ENCODE data around the gene FA2H. TPM values are rescaled to one million over a fixed set of nuclear protein-coding genes. Genes with fewer than 3 reads are reported as not detected.

Gene FA2H
- total RNA-seq, 1 donor from 2014 or later: 0.34 TPM

DNA sequence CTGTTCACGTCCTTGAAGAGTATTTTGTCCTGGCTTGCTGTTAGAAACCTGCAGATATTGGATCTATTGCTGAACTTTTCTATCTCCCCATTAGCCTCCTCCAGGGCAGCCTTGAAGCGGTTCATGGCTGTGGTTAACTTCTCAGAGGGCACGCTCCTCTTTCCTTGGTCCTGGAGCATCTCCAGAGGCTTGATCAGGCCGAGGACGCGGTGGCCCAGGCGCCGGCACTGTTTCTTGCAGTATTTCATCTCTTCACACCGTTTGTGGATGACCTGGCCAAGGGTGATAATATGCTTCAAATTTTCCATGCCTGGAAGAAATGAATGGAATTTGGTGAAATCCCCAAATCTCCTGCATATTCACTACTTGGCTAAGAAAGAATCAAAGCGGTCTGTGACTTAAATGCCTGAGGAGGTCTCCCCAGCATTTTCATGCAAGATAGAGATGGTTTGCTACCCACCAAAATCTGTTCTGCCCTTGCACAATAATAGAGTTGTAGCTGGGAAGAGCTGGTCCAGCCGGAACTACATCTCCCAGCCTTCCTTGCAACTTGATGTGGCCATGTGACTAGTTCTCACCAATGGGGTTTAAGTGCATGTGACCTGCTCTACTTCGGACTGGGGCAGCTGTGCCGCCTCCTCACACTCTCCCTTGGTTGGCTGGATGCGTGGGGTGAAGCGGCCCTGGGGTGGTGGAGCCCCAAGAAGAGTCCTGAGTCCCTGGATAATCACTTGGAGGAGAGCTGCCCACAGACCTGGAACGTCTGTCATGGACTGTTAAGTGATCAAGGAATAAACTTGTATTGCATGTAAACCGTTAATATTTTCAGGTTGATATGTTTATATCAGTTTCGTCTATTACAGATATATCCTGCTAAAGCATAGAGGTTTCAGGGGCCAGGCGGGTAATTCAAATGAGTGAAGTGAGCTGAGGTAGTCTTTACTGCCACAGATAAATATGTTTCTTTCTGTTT, 78.9 kb downstream of the FA2H start:
- intact Hi-C loops (cut with micrococcal nuclease): loop anchor here (1.0 to 10.0 kb wide), 3 partner anchors 28 to 872 kb away; partner anchors contain the start of genes CFDP1 and GABARAPL2

DNA sequence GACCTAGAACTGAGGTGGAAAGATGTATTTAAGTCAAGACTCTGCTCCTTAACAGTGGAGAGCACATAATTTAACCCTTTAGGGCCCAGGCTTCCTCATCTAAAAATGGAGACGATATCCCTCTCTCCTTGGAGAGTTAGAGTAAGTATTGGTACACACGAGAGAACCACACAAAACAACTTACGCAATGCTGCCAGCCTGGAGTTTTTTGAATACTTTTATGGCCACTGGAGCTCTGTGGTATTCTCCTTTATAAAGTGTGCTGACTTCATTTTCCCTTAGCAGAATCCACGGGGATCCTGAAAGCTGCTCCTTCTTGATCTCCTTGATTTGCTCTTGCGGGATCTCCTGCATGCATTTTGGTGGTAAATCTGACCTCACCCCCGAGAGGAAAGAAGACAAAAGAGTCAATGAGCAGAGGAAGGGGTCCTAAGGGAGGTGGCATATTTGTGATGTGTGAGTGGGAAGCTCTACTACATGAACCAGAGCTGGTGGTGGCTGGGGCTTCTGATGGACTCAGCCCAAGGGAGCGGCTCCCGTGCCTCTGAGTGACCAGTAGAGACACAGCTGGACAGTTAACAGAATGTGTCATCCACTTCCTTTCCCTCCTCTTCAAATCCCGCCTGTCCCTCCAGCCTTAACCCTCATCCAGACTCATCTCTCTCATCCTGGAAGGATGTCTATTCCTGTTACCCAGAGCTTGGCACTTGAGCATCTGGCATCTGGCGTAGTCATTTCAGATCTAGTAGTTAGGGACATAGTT, 83.3 kb downstream of the FA2H start:
- intact Hi-C loops (cut with micrococcal nuclease): loop anchor here (10.0 kb wide), 1 partner anchor 744 kb away; the partner anchor contains the start of gene CFDP1

DNA sequence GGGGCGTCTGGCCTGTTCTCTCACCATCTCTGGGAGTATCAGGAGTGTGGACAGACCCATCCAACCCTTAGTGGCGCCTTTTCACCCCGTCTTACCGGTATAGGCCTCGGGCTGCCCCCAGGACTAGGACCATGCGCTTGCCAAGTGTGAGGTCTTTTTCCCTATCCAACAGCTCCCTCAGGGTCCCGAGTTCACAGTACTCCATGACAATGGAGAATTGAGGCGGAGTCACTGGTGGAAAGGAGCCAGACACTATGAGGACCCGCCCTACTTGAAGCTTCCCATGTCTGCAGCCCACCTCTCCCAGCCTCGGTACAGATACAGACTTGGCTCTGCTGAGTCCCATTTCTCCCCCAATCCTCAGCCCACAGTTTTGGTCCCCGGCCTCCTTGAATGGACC, 92.1 kb downstream of the FA2H start:
- intact Hi-C loops (cut with micrococcal nuclease): no loop called here

DNA sequence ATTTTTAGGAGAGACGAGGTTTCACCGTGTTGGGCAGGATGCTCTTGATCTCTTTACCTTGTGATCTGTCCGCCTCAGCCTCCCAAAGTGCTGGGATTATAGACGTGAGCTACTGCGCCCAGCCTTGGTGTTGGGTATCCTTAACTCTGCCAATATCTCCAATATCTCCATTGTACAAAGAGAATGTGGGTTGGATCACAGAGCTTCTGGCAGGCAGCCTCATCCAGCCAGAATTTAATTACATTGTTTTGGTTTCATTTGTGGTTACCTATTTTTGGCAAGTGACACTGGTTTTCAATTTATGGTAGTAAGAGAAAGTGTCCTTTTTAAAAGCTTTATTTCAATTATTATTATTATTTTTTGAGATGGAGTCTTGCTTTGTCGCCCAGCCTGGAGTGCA, 93.9 kb downstream of the FA2H start:
- intact Hi-C loops (cut with micrococcal nuclease): no loop called here

DNA sequence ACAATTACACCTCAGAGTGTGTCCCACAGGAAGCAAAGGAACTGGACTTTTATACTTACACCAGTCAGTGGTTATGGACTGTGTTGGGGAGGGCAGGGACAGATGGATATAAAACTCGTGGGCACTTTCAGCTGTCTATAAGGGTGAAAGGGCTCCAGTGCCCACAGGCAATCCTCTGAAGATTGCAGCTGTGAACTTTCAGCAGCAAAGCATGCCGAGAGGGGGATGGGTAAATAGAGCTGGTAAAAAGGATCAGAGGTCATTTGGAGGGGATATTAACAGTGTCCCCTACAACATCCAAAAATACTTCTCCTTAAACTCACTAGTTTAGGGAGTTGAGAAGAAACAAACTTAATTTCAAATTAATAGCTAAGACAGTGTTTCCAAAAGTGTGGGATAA, 94.6 kb downstream of the FA2H start:
- intact Hi-C loops (cut with micrococcal nuclease): no loop called here

DNA sequence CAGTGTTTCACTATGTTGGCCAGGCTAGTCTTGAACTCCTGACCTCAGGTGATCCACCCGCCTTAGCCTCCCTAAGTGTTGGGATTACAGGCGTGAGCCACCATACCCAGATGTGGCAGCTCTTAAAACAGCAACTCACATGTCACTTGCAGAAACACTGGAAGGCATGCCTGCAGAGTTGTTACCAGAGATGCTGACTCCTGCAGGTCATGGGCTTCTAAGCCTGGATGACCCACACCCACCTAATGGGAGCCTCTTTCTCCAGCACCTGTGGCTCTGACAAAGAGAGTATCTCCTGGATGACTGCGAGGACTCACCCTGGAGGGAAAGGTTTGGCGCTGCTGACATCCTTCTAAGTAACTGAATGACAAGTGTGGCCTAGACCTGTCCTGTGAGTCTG, 96.8 kb downstream of the FA2H start:
- intact Hi-C loops (cut with micrococcal nuclease): no loop called here

DNA sequence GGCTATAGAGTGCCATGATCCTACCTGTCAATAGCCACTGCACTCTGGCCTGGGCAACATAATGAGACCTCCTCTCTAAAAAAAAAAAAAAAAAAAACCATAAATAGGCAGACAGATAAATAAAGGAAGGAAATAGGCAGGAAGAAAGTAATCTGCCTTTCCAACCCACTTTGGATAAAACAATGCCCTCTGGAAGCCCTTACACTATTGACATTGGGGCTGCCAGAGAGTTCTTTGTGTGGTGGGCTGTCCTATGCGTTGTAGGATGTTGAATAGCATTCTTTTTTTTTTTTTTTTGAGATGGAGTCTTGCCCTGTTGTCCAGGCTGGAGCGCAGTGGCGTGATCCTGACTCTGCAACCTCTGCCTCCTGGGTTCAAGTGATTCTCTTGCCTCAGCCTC, 100.7 kb downstream of the FA2H start:
- intact Hi-C loops (cut with micrococcal nuclease): no loop called here

DNA sequence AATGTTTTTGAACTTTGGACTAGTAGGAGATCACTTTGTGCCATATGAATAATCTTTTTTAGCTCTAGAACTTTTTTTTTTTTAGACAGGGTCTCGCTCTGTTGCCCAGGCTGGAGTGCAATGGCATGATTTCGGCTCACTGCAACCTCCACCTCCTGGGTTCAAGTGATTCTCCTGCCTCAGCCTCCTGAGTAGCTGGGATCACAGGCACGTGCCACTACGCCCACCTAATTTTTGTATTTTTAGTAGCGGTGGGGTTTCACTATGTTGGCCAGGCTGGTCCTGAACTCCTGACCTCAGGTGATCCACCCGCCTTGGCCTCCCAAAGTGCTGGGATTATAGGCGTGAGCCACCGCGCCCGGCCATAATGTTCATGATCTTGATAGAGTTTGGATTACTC, 105.7 kb downstream of the FA2H start:
- intact Hi-C loops (cut with micrococcal nuclease): loop anchor here (5.0 kb wide), 1 partner anchor 898 kb away; the partner anchor contains the start of gene GABARAPL2

DNA sequence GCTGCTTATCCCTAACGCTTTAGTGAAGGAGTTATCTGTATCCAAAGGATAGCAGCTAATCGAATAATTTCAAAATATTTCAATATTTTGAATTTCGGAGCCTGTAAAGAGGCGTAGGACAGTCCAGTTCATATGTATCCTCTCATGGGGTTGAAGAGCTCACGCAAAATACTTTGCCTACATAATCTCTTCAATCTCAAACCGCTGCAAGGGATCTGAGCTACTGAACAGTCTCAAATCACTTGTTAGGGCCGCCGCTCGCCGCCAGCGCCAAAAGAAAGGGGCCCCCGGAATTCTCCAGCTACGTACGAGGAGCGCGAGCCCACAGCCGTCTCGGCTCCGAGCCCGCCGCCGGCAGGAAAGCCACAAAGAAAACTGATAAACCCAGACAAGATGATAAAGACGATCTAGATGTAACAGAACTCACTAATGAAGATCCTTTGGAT, 107.3 kb downstream of the FA2H start:
- intact Hi-C loops (cut with micrococcal nuclease): loop anchor here (1.0 to 5.0 kb wide), 5 partner anchors 29 to 982 kb away; partner anchors contain the start of genes GABARAPL2, MLKL and PSMD7

DNA sequence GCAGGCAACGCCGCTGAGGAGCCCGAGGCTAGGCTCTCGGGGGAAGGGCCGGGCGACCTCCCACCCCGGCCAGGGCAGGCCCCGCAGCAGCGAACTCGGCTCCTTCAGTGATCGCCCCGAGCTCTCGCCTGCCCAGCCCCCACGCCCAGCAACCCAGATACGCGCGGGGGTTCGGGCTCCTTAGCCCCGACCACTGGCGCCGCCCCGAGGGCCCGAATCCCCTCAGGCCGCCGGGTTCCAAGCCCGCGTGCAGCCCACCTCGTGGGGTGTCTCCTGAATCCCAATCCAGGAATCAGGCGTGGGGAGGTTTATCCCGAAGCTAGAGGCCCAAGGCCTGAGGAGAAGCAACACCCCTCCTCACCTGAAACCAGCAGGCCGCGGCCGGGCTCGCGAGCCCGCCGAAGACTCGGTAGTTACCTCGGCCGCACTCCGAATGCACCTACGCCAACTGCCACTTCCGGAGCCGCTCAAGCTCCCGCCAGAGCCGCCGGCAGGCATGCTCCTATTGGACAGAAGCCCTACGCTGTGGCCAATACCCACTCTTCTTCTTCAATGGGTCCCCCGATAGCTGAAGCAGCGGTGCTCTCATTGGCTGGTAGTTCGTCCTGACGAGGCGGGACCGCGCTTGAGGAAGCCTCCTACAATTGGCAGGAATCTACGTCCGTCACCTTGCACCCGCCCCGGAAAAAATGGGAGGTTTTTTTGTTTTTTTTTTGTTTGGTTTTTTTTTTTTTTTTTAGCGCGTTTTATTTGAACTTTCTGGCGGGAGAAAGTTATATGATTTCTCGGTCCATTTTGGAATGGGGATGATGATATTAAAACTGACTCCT, 108.0 kb downstream of the FA2H start, which contains the start of gene RFWD3:
Gene RFWD3 (minus strand): TSS at position 453 of the 830 bp plus-strand sequence. CDS start 5,428 bp downstream, outside the sequence.
- intact Hi-C loops (cut with micrococcal nuclease): loop anchor here (1.0 to 5.0 kb wide), 8 partner anchors 30 to 982 kb away; partner anchors contain the start of genes GABARAPL2, GLG1, MLKL and PSMD7

DNA sequence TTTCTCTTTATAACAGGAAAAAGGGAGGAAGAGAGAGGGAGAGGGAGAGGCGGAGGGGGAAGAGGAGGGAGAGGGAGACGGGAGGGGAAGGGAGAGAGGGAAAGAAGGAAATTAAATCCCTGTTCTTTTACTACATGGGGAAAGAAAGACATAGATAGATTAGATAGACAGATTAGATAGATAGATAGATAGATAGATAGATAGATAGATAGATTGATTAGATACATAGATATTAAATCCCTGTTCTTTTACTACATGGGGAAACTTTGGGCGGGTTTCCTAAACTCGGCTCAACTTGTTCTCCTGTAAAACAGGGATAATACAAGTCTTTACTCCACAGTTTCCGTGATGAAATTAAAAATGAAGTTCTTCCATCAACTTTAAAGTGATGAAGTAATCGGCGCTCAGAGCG, 108.6 kb downstream of the FA2H start:
- intact Hi-C loops (cut with micrococcal nuclease): loop anchor here (1.0 to 5.0 kb wide), 7 partner anchors 35 to 983 kb away; partner anchors contain the start of genes GABARAPL2, GLG1, MLKL and PSMD7

Other genes with a start within 250 kb of the FA2H start
- gene GLG1, start 167.7 kb downstream of the FA2H start, total RNA-seq: 91.5 and 93.7 TPM in 2 replicates
- gene RFWD3, start 107.9 kb downstream of the FA2H start, total RNA-seq: 93.9 and 96.9 TPM in 2 replicates
- gene MLKL, start 74.0 kb downstream of the FA2H start, total RNA-seq: 27.4 and 29.2 TPM in 2 replicates
- gene WDR59, start 210.3 kb upstream of the FA2H start, total RNA-seq: 63.9 and 65.8 TPM in 2 replicates
- 17.3 and 17.6 TPM in 2 replicates for gene ZNRF1, start 224.2 kb upstream of the FA2H start, total RNA-seq

Data from T-helper 2 cell treated with Interferon-gamma antibody and Interleukin-4, amounts not matched to agents 100 ng/mL and 5 ng/mL, for 36 hours (primary cell).